ENCODE data around the gene JADE1.
A peak's percentile ranks its signal among the peaks of the same experiment; 100 is the strongest.

The JADE1 gene

DNA sequence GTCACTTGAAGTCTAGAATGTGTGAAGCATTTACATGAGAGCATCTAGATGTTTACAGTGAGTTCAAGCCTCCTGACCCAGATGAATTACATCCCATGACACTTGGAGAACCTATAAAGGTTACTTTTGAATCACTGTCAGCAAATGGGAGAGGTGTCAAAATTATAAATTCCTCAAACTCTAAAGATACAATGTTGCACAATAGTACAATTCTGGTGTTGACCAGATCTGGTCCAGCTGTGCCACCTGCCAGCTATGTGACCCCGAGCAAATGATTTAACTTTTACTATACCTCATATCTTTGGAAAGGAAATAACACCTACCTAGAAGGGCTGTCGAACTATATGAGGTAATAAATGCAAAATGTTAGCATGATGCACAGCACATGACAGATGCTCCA, 69.8 kb downstream of the JADE1 start:
- DNase-seq = no peak

DNA sequence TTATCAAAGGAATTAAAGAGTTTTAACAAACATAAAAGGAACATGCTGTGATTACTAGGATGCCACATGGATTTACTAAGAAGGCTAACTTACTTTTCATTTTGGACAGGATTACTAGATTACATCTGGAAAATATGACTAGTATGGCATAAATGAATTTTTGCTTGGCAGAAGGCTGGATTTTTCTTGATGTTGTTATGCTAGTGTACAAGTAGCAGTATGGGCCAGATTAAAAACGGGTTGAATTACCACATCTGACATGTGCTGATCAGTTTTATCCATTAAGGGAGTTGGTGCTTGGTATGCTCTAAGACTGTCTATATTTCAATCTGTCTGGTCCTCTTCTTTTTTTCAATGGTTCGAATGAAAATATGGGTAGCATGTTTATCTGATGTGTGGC, 70.5 kb downstream of the JADE1 start:
- DNase-seq = no peak

DNA sequence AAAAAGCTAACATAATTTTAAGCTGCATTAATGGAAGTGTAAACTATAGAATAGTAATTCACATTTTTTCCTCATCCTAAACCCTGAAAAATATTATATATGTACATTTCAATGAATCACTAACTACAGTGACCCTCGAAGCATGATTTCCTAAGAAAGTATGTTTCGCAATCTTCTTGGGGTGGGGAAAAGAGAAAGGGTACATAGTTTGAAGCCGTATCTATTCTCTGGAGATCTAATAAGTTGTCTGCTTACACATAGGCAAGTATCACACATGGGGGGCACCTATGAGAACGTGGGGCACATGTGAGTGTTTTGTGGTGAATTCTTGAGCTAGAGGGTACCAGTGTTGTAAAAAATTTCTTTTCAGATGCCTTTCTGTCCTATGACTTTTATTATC, 71.2 kb downstream of the JADE1 start:
- peak in 1 of 3 donors; percentile 7 for DNase-seq

- no peak for DNase-seq
These were observed 95.3 kb downstream of the JADE1 start for GRCh38 chr4:128904821-128905220.

DNA sequence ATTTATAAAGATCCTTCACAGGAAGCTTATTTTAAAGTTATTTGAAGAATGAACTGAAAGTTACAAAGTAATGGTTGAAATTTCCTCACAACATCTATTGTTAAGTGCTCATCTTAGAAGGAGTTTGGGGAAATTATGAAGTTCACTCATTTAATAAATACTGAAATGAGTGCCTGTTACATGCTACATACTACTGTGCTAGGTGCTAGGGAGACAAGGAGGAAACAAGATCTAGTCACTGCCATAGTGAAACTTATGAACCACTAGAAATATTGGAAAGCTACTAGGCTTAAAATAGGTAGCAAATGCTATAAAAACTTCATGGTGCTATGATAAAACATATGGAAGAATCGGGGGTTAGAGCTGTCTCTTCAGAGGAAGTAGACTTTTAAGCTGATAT, 97.1 kb downstream of the JADE1 start:
- DNase-seq = no peak

- DNase-seq = no peak
These were observed 98.5 kb downstream of the JADE1 start for GRCh38 chr4:128907981-128908380.

- no peak for DNase-seq
These were observed 99.2 kb downstream of the JADE1 start for GRCh38 chr4:128908735-128909134.

- DNase-seq = peak; percentile 43 to 68 (median 61)
These were observed 103.7 kb downstream of the JADE1 start for GRCh38 chr4:128913228-128913627.

DNA sequence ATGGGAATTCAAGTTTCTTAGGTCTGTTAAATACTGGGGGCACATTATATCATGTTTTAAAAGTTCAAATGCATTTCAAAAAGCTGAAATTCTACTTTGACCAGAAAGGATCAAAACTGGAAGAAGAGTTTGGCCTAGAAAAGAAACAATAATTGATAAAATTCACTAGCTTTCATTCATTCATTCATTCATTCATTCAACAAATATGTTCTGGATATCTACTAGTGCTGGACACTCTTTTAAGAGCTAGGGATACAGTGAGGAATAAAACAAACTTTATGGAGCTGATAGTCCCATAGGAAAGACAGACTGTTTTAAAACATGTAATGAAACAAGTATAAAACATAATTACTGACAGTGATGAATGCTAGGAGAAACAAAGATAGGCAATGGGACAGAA, 106.0 kb downstream of the JADE1 start:
- no peak for DNase-seq

DNA sequence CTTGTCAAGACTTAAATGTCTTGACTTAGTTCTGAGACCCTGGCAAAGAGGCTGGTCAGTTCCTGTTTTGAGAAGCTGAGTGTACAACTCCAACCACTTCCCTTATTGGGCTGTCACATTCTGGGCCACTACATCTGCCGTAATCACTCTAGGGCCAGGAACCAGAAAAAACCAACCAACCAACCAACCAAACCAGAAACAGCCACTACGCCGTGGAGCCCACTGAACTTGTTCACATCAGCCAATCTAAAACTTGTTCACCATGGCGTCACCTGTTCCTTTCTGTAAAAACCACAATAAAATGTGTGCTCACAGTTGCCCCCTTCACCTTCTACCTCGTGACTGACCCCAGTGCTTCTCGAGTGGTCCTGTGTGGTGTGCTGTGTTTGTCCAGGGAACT, 107.3 kb downstream of the JADE1 start:
- DNase-seq = peak; percentile 73 to 82 (median 81)

- DNase-seq = no peak
These were observed 108.3 kb downstream of the JADE1 start for GRCh38 chr4:128917781-128918180.

DNA sequence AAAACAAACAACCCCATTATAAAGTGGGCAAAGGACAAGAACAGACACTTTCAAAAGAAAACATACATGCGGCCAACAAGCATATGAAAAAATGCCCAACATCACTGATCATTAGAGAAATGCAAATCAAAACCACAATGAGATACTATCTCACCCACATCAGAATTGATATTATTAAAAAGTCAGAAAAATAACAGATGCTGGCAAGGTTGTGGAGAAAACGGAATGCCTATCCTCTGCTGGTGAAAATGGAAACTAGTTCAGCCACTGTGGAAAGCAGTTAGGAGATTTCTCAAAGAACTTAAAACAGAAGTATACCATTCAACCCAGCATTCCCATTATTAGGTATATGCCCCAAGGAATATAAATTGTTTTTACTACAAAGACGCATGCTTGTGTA, 112.5 kb downstream of the JADE1 start:
- DNase-seq = no peak
